BLaER1 (cell line): Measurements from ENCODE around the gene NBL1.

Source experiments
- H3K27ac ChIP-seq: shearing (Covaris generic); formaldehyde crosslinking; 2 replicates; pipeline ENCODE4 v1.8.1; 2022
- H3K27me3 ChIP-seq: shearing (Covaris generic); formaldehyde crosslinking; 2 replicates; pipeline ENCODE4 v1.8.1; 2022
- H3K36me3 ChIP-seq: shearing (Covaris generic); formaldehyde crosslinking; 2 replicates; pipeline ENCODE4 v1.8.1; 2022
- H3K4me1 ChIP-seq: shearing (Covaris generic); formaldehyde crosslinking; 2 replicates; pipeline ENCODE4 v1.8.1; 2022
- H3K4me2 ChIP-seq: shearing (Covaris generic); formaldehyde crosslinking; 2 replicates; pipeline ENCODE4 v1.8.1; 2022
- H3K4me3 ChIP-seq: shearing (Covaris generic); formaldehyde crosslinking; 2 replicates; pipeline ENCODE4 v1.8.1; 2022
- H3K9ac ChIP-seq: shearing (Covaris generic); formaldehyde crosslinking; 2 replicates; pipeline ENCODE4 v1.8.1; 2022
- H3K9me3 ChIP-seq: shearing (Covaris generic); formaldehyde crosslinking; 2 replicates; pipeline ENCODE4 v1.8.1; 2022
- H4K20me1 ChIP-seq: shearing (Covaris generic); formaldehyde crosslinking; 2 replicates; pipeline ENCODE4 v1.8.1; 2022
- Cebpa-rat ChIP-seq: shearing (Covaris generic); IDR thresholded peaks from 2 replicates; pipeline ENCODE4 v1.8.1; 2022

NBL1 gene

DNA sequence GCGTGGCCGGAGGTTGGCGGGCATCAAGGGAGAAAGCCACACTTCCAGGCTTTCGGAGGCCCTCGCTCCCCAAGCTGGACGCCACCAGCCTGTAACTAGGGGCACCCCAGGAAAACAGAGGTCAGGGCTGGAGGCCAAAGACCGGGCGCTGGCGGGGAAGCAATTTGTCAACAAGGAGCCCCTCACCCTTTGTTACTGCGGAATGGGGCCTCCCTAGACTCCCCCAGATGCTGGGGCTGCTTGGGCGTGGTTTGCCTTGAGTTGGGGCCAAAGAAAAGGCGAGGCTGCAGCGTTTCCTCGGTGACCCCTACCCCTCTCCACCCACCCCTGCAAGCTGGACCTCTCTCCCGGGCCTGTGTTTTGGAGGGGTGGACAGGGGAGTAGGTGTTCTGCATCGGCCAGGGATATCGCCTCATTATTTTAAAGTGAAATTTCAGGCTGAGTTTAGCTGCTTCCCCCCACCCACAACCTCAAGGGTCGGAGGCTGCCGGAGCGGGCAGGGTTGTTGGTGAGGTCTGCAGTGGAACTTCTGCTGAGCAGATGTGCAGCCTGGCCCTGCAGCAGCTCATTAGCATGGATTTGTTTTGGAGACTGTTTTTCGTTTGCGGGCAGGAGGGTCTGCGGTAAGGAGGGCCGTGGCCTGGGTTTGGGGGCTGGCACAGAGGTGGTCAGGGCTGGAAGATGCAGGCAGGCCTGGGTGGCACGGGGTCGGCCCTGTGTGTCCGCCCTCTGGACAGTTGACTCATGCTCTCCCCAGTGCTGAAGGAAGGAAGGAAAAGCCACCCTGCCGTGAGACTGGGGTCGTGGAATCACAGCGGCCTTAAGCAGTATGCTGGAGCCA is 1.5 kb downstream of the NBL1 start:
- no peak overlapping the region for H3K27ac ChIP-seq
- peak overlapping the region; percentile 78 for H3K4me3 ChIP-seq
- H4K20me1 ChIP-seq = peaks cover 43% of the 10 kb centered on the region

GRCh38 chr1:19646377-19647319 is 2.5 kb downstream of the NBL1 start:
- Histone ChIP-seq H3K4me2 (no peak overlapping the region), H3K4me3 (no peak overlapping the region), H3K9ac (no peak overlapping the region), H4K20me1 (peaks cover 43% of the 10 kb centered on the region), H3K9me3 (no peaks in the 10 kb centered on the region), H3K27me3 (peaks cover 62% of the 10 kb centered on the region), H3K27ac (no peak overlapping the region), H3K4me1 (peaks cover 15% of the 10 kb centered on the region), H3K36me3 (no peaks in the 10 kb centered on the region)
- no peak for TF ChIP-seq Cebpa-rat

More for the DNA sequence above, 1.5 kb downstream of the NBL1 start:
- H3K9ac ChIP-seq = peak overlapping the region; percentile 75; the same call in 1 of the 2 replicates
- no peaks in the 10 kb centered on the region for H3K9me3 ChIP-seq
- H3K27me3 ChIP-seq = peaks cover 72% of the 10 kb centered on the region
- H3K4me1 ChIP-seq = peaks cover 15% of the 10 kb centered on the region
- H3K4me2 ChIP-seq = peak overlapping the region; percentile 98
- TF ChIP-seq Cebpa-rat = no peak
- H3K36me3 ChIP-seq = no peaks in the 10 kb centered on the region

DNA sequence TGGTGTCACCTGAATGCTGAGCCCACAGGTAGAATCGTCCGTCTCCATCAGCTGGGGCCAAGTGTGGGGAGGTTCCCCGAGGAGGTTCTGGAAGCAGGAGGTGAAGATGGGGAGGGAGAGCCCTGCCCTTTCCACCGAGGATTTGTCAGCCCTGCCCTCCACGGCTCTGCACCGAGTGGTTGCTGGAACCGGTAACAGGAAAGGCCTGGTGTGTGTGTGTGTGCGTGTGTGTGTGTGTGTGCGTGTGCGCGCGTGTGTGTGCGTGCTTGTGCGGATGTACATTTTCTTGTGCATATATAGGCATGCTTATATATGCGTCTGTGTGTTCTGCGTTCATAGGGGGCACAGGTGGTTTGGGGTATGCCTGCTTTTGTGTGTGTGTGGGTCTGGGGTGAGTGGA is 3.5 kb downstream of the NBL1 start:
- no peak overlapping the region for H3K9ac ChIP-seq
- H3K4me1 ChIP-seq = peaks cover 15% of the 10 kb centered on the region
- no peaks in the 10 kb centered on the region for H3K36me3 ChIP-seq
- H3K27me3 ChIP-seq = peaks cover 53% of the 10 kb centered on the region
- peaks cover 43% of the 10 kb centered on the region for H4K20me1 ChIP-seq
- no peak overlapping the region for H3K4me3 ChIP-seq
- H3K4me2 ChIP-seq = no peak overlapping the region
- H3K9me3 ChIP-seq = no peaks in the 10 kb centered on the region
- no peak for TF ChIP-seq Cebpa-rat
- no peak overlapping the region for H3K27ac ChIP-seq

DNA sequence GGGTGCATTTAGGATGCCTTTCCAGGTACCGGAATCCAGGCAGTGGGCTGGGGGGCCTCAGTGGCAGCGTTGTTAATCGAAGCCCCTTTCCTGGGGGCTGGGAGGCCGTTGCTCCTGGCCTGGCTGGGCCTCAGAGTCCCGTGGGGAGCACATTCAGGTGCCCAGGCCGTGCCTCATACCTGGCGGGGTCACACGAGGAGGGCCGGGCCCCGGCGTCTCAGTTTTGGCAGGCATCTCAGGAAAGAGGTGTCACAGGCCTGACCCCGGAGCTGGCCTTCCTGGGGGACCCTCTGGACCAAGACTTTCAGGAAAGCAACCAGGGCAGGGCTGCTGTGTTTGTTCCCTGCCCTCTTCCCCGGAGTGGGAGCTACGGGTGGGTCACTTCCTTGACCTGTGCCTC is 4.1 kb downstream of the NBL1 start:
- H3K4me1 ChIP-seq = peaks cover 15% of the 10 kb centered on the region
- H3K4me3 ChIP-seq = no peak overlapping the region
- H3K36me3 ChIP-seq = no peaks in the 10 kb centered on the region
- peaks cover 47% of the 10 kb centered on the region for H3K27me3 ChIP-seq
- H3K9ac ChIP-seq = no peak overlapping the region
- TF ChIP-seq Cebpa-rat = no peak
- no peak overlapping the region for H3K27ac ChIP-seq
- H3K9me3 ChIP-seq = no peaks in the 10 kb centered on the region
- peaks cover 38% of the 10 kb centered on the region for H4K20me1 ChIP-seq
- no peak overlapping the region for H3K4me2 ChIP-seq

- Histone ChIP-seq H4K20me1 (peaks cover 34% of the 10 kb centered on the region), H3K27me3 (peaks cover 42% of the 10 kb centered on the region), H3K9me3 (no peaks in the 10 kb centered on the region), H3K9ac (no peak overlapping the region), H3K36me3 (no peaks in the 10 kb centered on the region), H3K27ac (no peak overlapping the region), H3K4me1 (peaks cover 14% of the 10 kb centered on the region), H3K4me3 (no peak overlapping the region), H3K4me2 (no peak overlapping the region)
- TF ChIP-seq Cebpa-rat = no peak
These were observed 4.6 kb downstream of the NBL1 start for GRCh38 chr1:19648689-19649088.

- TF ChIP-seq Cebpa-rat = no peak
- peaks cover 23% of the 10 kb centered on the region for H3K27me3 ChIP-seq
- no peaks in the 10 kb centered on the region for H3K36me3 ChIP-seq
- H3K4me2 ChIP-seq = no peak overlapping the region
- H3K4me1 ChIP-seq = peaks cover 9% of the 10 kb centered on the region; the same call in 1 of the 2 replicates
- no peaks in the 10 kb centered on the region for H3K9me3 ChIP-seq
- H3K27ac ChIP-seq = no peak overlapping the region
- H3K4me3 ChIP-seq = no peak overlapping the region
- H3K9ac ChIP-seq = no peak overlapping the region
- H4K20me1 ChIP-seq = peaks cover 18% of the 10 kb centered on the region
These were observed 6.5 kb downstream of the NBL1 start for GRCh38 chr1:19650416-19651140.

DNA sequence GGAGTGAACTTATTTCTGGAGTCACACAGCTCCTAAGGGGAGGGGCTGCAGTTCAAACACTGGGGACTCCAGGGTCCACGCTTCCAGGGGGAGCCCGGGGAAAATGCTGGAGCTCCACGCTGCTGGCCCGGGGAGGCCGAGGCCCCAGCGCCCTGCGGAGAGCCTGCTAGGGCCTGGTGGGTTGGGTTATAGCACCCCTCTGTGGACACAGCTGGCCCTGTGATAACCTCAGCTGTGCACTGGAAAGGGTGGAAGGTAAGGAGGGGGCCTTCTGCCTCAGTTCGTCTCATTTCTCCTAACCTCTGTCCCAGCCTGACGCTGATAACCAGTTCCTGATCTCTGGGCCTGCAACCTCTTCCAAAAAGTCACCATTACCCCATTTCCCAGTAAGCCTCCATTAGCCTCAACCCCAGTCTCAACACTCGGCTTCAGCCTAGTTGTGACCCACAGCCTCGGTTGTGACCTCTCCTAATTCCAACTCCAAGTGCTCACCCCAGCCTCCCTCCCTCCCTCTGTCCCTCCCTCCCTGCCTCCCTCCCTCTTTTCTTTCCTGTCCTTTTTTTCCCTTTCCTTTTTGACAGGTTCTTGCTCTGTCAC is 7.1 kb downstream of the NBL1 start:
- H3K4me3 ChIP-seq = no peak overlapping the region
- H3K4me2 ChIP-seq = no peak overlapping the region
- H3K27me3 ChIP-seq = peaks cover 17% of the 10 kb centered on the region
- no peak for TF ChIP-seq Cebpa-rat
- H4K20me1 ChIP-seq = peaks cover 11% of the 10 kb centered on the region
- peaks cover 9% of the 10 kb centered on the region; the same call in 1 of the 2 replicates for H3K4me1 ChIP-seq
- H3K9me3 ChIP-seq = no peaks in the 10 kb centered on the region
- H3K27ac ChIP-seq = no peak overlapping the region
- H3K9ac ChIP-seq = no peak overlapping the region
- H3K36me3 ChIP-seq = no peaks in the 10 kb centered on the region

- Histone ChIP-seq H3K27ac (no peak overlapping the region), H3K27me3 (no peaks in the 10 kb centered on the region), H3K9ac (no peak overlapping the region), H3K4me3 (no peak overlapping the region), H3K36me3 (no peaks in the 10 kb centered on the region), H3K4me2 (no peak overlapping the region), H3K9me3 (no peaks in the 10 kb centered on the region), H3K4me1 (peaks cover 10% of the 10 kb centered on the region), H4K20me1 (0 out of 2 replicates have a peak, but pooled peaks cover 5% of the 10 kb centered on the region)
- TF ChIP-seq Cebpa-rat = no peak
These were observed 10.3 kb downstream of the NBL1 start for GRCh38 chr1:19654386-19654785.
